Stimulated activated CD4-positive, alpha-beta T cell treated with anti-CD3 and anti-CD28 coated beads, Interleukin-15, amount 100 ng/mL, for 24 hours (primary cell): ENCODE measurements around the gene LYPD3.

Experiments
- DNase-seq: peaks from one replicate; pipeline ENCODE4 v3.0.0-alpha.2; 2020

The LYPD3 gene

GRCh38 chr19:43430142-43430710, 35.2 kb downstream of the LYPD3 start:
- DNase-seq, result no peak

GRCh38 chr19:43429395-43429794, 36.0 kb downstream of the LYPD3 start:
- no peak for DNase-seq

GRCh38 chr19:43425567-43426392, 39.6 kb downstream of the LYPD3 start:
- DNase-seq, result no peak

GRCh38 chr19:43423779-43424178, 41.6 kb downstream of the LYPD3 start:
- DNase-seq, result no peak

- DNase-seq, result no peak
Observed at GRCh38 chr19:43422689-43423066, 42.7 kb downstream of the LYPD3 start.

- DNase-seq, result no peak
Observed at GRCh38 chr19:43422000-43422688, 43.3 kb downstream of the LYPD3 start.

- no peak for DNase-seq
Observed at GRCh38 chr19:43420954-43421353, 44.5 kb downstream of the LYPD3 start.

GRCh38 chr19:43416951-43417623, 48.3 kb downstream of the LYPD3 start:
- DNase-seq, result no peak

GRCh38 chr19:43414554-43414953, 50.9 kb downstream of the LYPD3 start, which contains the start of gene TEX101:
Gene TEX101 (plus strand): TSS chr19:43414890. CDS start chr19:43415920, 1,030 bp downstream.
- no peak for DNase-seq

- no peak for DNase-seq
Observed at GRCh38 chr19:43412441-43412840, 53.0 kb downstream of the LYPD3 start.
